Transverse colon (tissue), 4 donors: Measurements from ENCODE around the gene ZBBX. TPM values are rescaled to one million over a fixed set of nuclear protein-coding genes. Genes with fewer than 3 reads are reported as not detected.

Experiments
- DNase-seq: peaks from one replicate; pipeline ENCODE4 v3.0.0-alpha.2; 2019
- H3K27ac ChIP-seq, 4 donors: fragments of 200-600 bp; sonication (generic); 2 replicates each; pipeline ENCODE4 v1.5.1; 2016 to 2018; ENCODE audit warnings: inconsistent platforms in 4 of 4
- H3K27me3 ChIP-seq: fragments of 200-600 bp; sonication (generic); 2 replicates; pipeline ENCODE4 v1.5.1; 2017; ENCODE audit warnings: inconsistent platforms
- H3K36me3 ChIP-seq, 4 donors: fragments of 200-600 bp; sonication (generic); 2 replicates each; pipeline ENCODE4 v1.5.1; 2017 to 2019; ENCODE audit warnings: inconsistent platforms in 4 of 4
- H3K4me1 ChIP-seq, 4 donors: fragments of 200-600 bp; sonication (generic); 2 replicates each; pipeline ENCODE4 v1.5.1; 2017 to 2020; ENCODE audit warnings: inconsistent platforms in 4 of 4
- H3K4me3 ChIP-seq, 4 donors: fragments of 200-600 bp; sonication (generic); 1 replicate in 1 of 4; 2 replicates in 3 of 4; pipeline versions ENCODE4 v1.5.1 to v1.6.1; 2017 to 2019; ENCODE audit warnings: inconsistent platforms in 4 of 4
- H3K9me3 ChIP-seq, 2 donors: fragments of 200-600 bp; sonication (generic); 2 replicates each; pipeline ENCODE4 v1.5.1; 2017 to 2019; ENCODE audit warnings: inconsistent platforms in 2 of 2
- EP300 ChIP-seq: sonication (generic); formaldehyde crosslinking; IDR thresholded peaks from one replicate; pipeline ENCODE4 v1.6.1; 2017; ENCODE audit warnings: antibody characterized with exemption, low read depth
- POLR2A ChIP-seq: fragments of 450-650 bp; IDR thresholded peaks from one replicate; pipeline ENCODE4 v1.6.1; 2016; ENCODE audit warnings: antibody characterized with exemption, mild to moderate bottlenecking, moderate library complexity
- POLR2AphosphoS5 ChIP-seq, 3 donors: sonication (generic); formaldehyde crosslinking; IDR thresholded peaks; one replicate each; pipeline ENCODE4 v1.6.1; 2016; ENCODE audit warnings: antibody characterized with exemption in 3 of 3
- WGBS, 2 donors: methylation state at CpG; one replicate each; pipeline ENCODE4 v1.1.5; 2018; ENCODE audit warnings: low coverage in 1 of 2; 5-methylcytosine and 5-hydroxymethylcytosine counted together
- in situ Hi-C, 4 donors: fragments of 200-750 bp; cut with MboI; loops; one replicate each; pipeline versions ENCODE4 v1.15.0 to v1.15.1; 2017; ENCODE audit warnings: low sequenced_read_pairs in 3 of 4, low pct_ligation_motif_present in 1 of 4, low pct_unique_long_range_greater_than_20kb in 1 of 4
- intact Hi-C: fragments of 100-400 bp; cut with DNase I; formaldehyde crosslinking; loops from one replicate; pipeline ENCODE4 v1.15.1; 2023; ENCODE audit warnings: low total_unique reads
- total RNA-seq, 4 donors: library from RNA; depleted of rRNA; stranded (reverse); fragments of >200 nt; gene quantifications; one replicate each; pipeline ENCODE4 v1.1.0, GENCODE V29; 2016
- TF ChIP-seq, protein P1 (sequence below), 5 experiments: fragments of 200-600 bp in 3 of 5; fragments of 450-650 bp in 2 of 5; sonication (generic) in 3 of 5; IDR thresholded peaks; 1 replicate in 2 of 5; 2 replicates in 3 of 5; pipeline ENCODE4 v1.5.1; 2016 to 2017; ENCODE audit warnings: antibody characterized with exemption in 5 of 5, inconsistent platforms in 3 of 5, mild to moderate bottlenecking in 2 of 5, moderate library complexity in 1 of 5

Gene ZBBX
- total RNA-seq, 4 donors from 2014 or later: not detected

DNA sequence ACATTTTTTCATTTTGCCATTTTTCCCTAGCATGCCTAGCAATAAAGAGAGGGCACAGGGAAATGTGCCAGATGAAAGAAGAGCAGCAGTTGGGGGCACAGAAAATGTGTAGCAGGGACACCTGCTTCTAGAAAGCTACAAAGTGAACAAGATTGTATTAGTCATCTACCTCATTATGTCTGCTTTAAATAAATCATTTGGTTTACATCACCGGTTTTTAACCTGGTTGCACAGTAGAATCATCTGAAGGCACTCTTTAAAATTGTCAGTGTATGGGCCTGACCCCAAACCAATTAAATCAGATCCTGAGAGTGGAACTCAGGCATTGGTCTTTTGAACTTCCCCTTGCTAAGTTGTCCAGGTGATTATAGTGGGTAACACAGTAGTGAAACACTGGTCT, 73.8 kb downstream of the ZBBX start:
- intact Hi-C loops (no loop called here), in situ Hi-C loops (no loop called here)
- TF ChIP-seq POLR2A: no peak
- TF ChIP-seq, protein P1, sequence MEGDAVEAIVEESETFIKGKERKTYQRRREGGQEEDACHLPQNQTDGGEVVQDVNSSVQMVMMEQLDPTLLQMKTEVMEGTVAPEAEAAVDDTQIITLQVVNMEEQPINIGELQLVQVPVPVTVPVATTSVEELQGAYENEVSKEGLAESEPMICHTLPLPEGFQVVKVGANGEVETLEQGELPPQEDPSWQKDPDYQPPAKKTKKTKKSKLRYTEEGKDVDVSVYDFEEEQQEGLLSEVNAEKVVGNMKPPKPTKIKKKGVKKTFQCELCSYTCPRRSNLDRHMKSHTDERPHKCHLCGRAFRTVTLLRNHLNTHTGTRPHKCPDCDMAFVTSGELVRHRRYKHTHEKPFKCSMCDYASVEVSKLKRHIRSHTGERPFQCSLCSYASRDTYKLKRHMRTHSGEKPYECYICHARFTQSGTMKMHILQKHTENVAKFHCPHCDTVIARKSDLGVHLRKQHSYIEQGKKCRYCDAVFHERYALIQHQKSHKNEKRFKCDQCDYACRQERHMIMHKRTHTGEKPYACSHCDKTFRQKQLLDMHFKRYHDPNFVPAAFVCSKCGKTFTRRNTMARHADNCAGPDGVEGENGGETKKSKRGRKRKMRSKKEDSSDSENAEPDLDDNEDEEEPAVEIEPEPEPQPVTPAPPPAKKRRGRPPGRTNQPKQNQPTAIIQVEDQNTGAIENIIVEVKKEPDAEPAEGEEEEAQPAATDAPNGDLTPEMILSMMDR (IDR thresholded peaks at IDR 0.05): no peak
- no peak for TF ChIP-seq EP300
- TF ChIP-seq POLR2AphosphoS5 (IDR thresholded peaks at IDR 0.05): no peak
- no peaks in the 10 kb centered on the region for H3K27me3 ChIP-seq
- no peaks in the 10 kb centered on the region for H3K9me3 ChIP-seq
- H3K4me3 ChIP-seq: no peak overlapping the region
- H3K36me3 ChIP-seq: no peaks in the 10 kb centered on the region
- no peak for DNase-seq
- no peaks in the 10 kb centered on the region for H3K4me1 ChIP-seq
- 14 to 58% methylated on average over 1 of the region's 1 CpG for WGBS, 2 donors
- no peak overlapping the region for H3K27ac ChIP-seq

DNA sequence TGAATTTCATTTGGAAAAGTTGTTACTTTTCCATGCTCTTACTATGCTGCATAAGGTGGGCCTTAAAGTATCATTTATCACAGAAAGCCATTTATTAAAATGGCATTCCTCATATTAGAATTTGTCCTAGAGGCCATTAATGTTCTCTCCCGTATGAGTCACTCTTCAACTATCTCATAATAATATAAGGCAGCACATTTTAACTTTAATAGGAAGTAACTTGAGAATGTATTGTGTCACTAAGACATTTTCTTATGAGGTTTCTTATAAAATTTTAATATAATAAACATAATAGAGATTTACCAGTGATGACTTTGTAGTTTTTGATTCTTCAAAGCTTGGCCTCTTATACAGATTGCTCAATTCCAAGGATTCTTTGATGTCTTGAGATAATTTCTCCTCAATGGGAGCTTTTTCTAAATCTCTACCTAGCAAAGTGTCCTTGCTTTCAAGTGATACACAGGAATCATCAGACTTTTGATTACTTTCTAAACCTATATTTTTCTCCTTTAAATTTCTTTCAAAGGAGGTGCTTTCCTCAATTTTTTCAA, 74.7 kb downstream of the ZBBX start:
- Histone ChIP-seq H3K4me1 (no peaks in the 10 kb centered on the region), H3K27ac (no peak overlapping the region), H3K27me3 (no peaks in the 10 kb centered on the region), H3K36me3 (no peaks in the 10 kb centered on the region), H3K4me3 (no peak overlapping the region), H3K9me3 (no peaks in the 10 kb centered on the region)
- in situ Hi-C loops (no loop called here), intact Hi-C loops (no loop called here)
- WGBS, 2 donors: 0 to 2% methylated on average over 1 of the region's 1 CpG
- no peak for DNase-seq
- TF ChIP-seq POLR2AphosphoS5 (IDR thresholded peaks at IDR 0.05) (no peak), POLR2A (no peak), EP300 (no peak)
- TF ChIP-seq, protein P1 (IDR thresholded peaks at IDR 0.05): no peak

DNA sequence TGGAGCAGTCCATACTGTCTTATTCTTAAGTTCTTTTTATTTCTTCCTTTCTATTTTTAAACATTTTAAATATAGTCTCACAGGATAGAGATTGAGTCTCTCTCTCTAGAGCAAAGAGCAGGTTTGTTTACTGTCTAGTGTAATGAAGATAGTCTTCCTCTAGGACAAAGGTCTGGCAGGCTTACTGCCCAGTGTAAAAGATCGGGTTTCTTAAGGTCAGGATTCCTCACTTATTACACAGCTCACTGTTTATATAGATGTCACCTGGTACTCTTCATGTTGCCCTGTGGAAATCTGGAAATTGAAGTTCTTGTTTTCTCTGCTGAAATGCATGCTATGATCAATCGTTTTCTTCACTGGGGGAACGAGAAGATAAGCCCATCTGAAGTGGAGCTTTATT, 76.0 kb downstream of the ZBBX start:
- intact Hi-C loops: no loop called here
- no peak for DNase-seq
- H3K9me3 ChIP-seq: no peaks in the 10 kb centered on the region

DNA sequence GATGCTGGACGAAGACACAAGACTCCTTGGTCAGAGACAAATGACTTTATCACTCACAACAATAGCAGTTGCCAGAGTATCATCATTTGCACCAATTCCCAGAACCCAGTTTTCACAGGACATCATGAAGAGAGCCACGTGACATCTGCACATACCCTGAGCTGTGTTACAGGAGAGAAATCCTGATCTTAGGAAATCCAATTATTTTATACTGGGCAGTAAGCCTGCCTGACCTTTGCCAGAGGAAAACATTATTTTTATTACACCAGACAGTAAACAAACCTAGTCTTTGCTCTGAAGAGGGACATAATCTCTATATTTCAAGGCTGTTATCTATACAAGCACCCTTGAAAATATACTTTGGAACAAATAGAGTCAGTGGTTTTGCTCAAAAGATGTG, 77.4 kb downstream of the ZBBX start:
- no peaks in the 10 kb centered on the region for H3K9me3 ChIP-seq
- H3K4me3 ChIP-seq: no peak overlapping the region
- no peaks in the 10 kb centered on the region for H3K36me3 ChIP-seq
- no peaks in the 10 kb centered on the region for H3K4me1 ChIP-seq
- H3K27ac ChIP-seq: no peak overlapping the region
- intact Hi-C loops: no loop called here
- 60 to 67% methylated on average over 1 to 2 of the region's 2 CpGs for WGBS, 2 donors
- TF ChIP-seq EP300: no peak
- TF ChIP-seq, protein P1 (IDR thresholded peaks at IDR 0.05): no peak
- no peak for TF ChIP-seq POLR2A
- no peak for TF ChIP-seq POLR2AphosphoS5 (IDR thresholded peaks at IDR 0.05)
- H3K27me3 ChIP-seq: no peaks in the 10 kb centered on the region
- in situ Hi-C loops: no loop called here
- no peak for DNase-seq

More for the DNA sequence above, 76.0 kb downstream of the ZBBX start:
- no peak overlapping the region for H3K4me3 ChIP-seq
- no peaks in the 10 kb centered on the region for H3K4me1 ChIP-seq
- H3K27me3 ChIP-seq: no peaks in the 10 kb centered on the region
- TF ChIP-seq EP300 (no peak), POLR2AphosphoS5 (IDR thresholded peaks at IDR 0.05) (no peak), POLR2A (no peak)
- TF ChIP-seq, protein P1 (IDR thresholded peaks at IDR 0.05): no peak
- WGBS, 2 donors: 30 to 57% methylated on average over 3 of the region's 3 CpGs
- no peak overlapping the region for H3K27ac ChIP-seq
- no peaks in the 10 kb centered on the region for H3K36me3 ChIP-seq
- in situ Hi-C loops: no loop called here
